ENCODE measurements around the gene HIVEP2. TPM values are rescaled to one million over a fixed set of nuclear protein-coding genes. Genes with fewer than 3 reads are reported as not detected.

Gene HIVEP2
- total RNA-seq, 5 donors from 2014 or later (not counting 1 experiment from before 2014, with no cell fraction given): 71.4 to 81.4 (median 75.2) TPM

GRCh38 chr6:142871910-142872331 is 73.1 kb downstream of the HIVEP2 start:
- Mint-ChIP-seq H3K27ac (peak overlapping the region; percentile 76 to 84), H3K4me3 (peak overlapping the region; percentile 14 to 64 (median 32))
- no peak overlapping the region for H3K4me3 ChIP-seq (ENCODE audit: control insufficient read depth in 1 of 2, extremely low read depth in 1 of 2, low read length in 1 of 2)

DNA sequence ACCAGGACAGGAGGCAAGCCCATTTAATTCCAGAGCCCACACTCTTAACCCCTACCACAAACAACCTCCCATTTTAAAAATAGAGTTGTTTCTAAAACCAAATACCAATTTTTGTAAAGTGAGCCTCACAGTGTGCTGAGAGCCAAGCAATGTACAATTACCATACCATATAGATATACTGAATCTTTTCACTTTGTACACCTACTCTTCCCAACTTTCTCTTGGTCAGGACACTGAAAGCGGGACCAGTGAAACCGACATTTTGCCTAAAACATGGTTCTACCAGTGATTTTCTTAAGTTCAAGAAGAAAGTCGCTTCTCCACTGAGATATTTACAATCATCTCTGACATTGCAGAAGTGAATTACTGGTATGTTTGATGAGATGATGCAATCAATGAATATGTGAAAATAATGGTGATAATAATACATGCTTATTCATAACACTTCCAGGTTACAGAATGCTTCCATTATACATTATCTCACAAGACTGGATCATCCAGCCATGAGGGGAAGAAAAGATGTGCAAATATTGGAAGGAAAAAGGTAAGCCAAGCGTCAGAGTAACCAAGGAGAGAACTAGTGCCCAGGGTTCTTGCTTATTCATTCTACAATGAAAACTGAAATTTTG is 74.1 kb downstream of the HIVEP2 start:
- H3K4me1 ChIP-seq (ENCODE audit: control insufficient read depth in 1 of 2, extremely low read depth in 1 of 2, insufficient read depth in 2 of 2, low read length in 2 of 2): peaks cover 30 to 44% of the 10 kb centered on the region in 2 experiments

More at GRCh38 chr6:142871910-142872331, 73.1 kb downstream of the HIVEP2 start:
- CTCF ChIA-PET: interaction anchor here (0.6 to 2.4 kb wide), 8 partner anchors 8 to 32 kb away, joined by 3 to 10 read pairs (median 4); no protein-coding TSS in a partner anchor
- Histone ChIP-seq H3K36me3 (ENCODE audit: control insufficient read depth in 2 of 2, extremely low read depth in 1 of 2, insufficient read depth in 1 of 2, low read length in 1 of 2) (no peaks in the 10 kb centered on the region), H3K4me1 (ENCODE audit: control insufficient read depth in 1 of 2, extremely low read depth in 1 of 2, insufficient read depth in 2 of 2, low read length in 2 of 2) (peaks cover 37 to 38% of the 10 kb centered on the region in 2 experiments), H3K27ac (ENCODE audit: low read length) (peak overlapping the region; percentile 76), H3K9me3 (no peaks in the 10 kb centered on the region), H3K27me3 (replicated peaks in 1 of 2; ENCODE audit: control insufficient read depth in 2 of 2, extremely low read depth in 1 of 2, insufficient read depth in 2 of 2, low read length in 1 of 2) (no peaks in the 10 kb centered on the region)
- ATAC-seq (replicated peaks in 1 of 4) (peak; percentile 80 to 96 (median 89)), DNase-seq (peak in 25 of 35 experiments; percentile 26 to 84 (median 41))
- Mint-ChIP-seq H3K9me3 (no peaks in the 10 kb centered on the region), H3K27me3 (no peaks in the 10 kb centered on the region), H3K36me3 (peaks cover 22% of the 10 kb centered on the region), H3K4me1 (peaks cover 88 to 94% (median 89%) of the 10 kb centered on the region in 3 donors)
- no CpG with 5 or more reads among the region's 4 CpGs for WGBS (ENCODE audit: insufficient coverage)
- POLR2A ChIA-PET: interaction anchor here (0.6 to 2.6 kb wide), 9 partner anchors 9 to 989 kb away, joined by 3 to 11 read pairs (median 3); no protein-coding TSS in a partner anchor

DNA sequence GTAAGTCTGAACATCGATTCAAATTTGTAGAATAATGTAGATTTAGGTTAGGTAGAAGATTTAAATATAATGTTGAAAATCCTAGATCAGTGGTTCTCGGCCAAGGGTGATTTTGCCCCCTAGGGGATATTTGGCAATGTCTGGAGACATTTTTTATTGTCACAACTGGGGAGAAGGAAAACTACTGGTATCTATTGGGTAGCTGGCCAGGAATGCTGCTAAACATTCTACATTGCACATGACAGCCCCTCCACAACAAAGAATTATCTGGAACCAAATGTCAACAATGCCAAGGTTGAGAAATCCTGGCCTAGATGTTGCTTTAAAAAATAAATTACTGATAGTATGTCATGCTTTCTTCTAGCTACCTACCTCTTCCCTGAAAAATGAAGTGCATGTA is 76.1 kb downstream of the HIVEP2 start:
- Histone ChIP-seq H3K4me1 (ENCODE audit: control insufficient read depth in 1 of 2, extremely low read depth in 1 of 2, insufficient read depth in 2 of 2, low read length in 2 of 2) (peaks cover 27 to 51% of the 10 kb centered on the region in 2 experiments), H3K36me3 (ENCODE audit: control insufficient read depth in 2 of 2, extremely low read depth in 1 of 2, insufficient read depth in 1 of 2, low read length in 1 of 2) (no peaks in the 10 kb centered on the region), H3K27ac (ENCODE audit: low read length) (no peak overlapping the region), H3K27me3 (replicated peaks in 1 of 2; ENCODE audit: control insufficient read depth in 2 of 2, extremely low read depth in 1 of 2, insufficient read depth in 2 of 2, low read length in 1 of 2) (no peaks in the 10 kb centered on the region), H3K9me3 (no peaks in the 10 kb centered on the region), H3K4me3 (ENCODE audit: control insufficient read depth in 1 of 2, extremely low read depth in 1 of 2, low read length in 1 of 2) (no peak overlapping the region)
- H3K36me3 Mint-ChIP-seq: peaks cover 7% of the 10 kb centered on the region
- H3K4me3 Mint-ChIP-seq: no peak overlapping the region
- no peaks in the 10 kb centered on the region for H3K27me3 Mint-ChIP-seq
- CTCF ChIA-PET: interaction anchor here (0.6 to 1.0 kb wide), 3 partner anchors 14 to 42 kb away, joined by 3 to 5 read pairs (median 4); no protein-coding TSS in a partner anchor
- H3K4me1 Mint-ChIP-seq: peaks cover 89 to 97% (median 91%) of the 10 kb centered on the region in 3 donors
- WGBS (ENCODE audit: insufficient coverage): no CpG with 5 or more reads among the region's 2 CpGs
- peak overlapping the region; percentile 7 to 55 for H3K27ac Mint-ChIP-seq
- DNase-seq: no peak
- H3K9me3 Mint-ChIP-seq: no peaks in the 10 kb centered on the region
- no peak for ATAC-seq (replicated peaks in 1 of 4)
- POLR2A ChIA-PET: interaction anchor here (0.9 to 1.8 kb wide), 4 partner anchors 7 to 80 kb away, joined by 3 to 5 read pairs (median 4); no protein-coding TSS in a partner anchor

More for the DNA sequence above, 74.1 kb downstream of the HIVEP2 start:
- CTCF ChIA-PET: interaction anchor here in 1 of 2 donors (1.7 kb wide), 1 partner anchor 28 kb away, joined by 4 read pairs; no protein-coding TSS in a partner anchor
- Mint-ChIP-seq H3K27ac (peak overlapping the region; percentile 63 to 66), H3K4me3 (peak overlapping the region in 1 of 3 donors; percentile 26), H3K9me3 (no peaks in the 10 kb centered on the region), H3K4me1 (peaks cover 90 to 97% (median 92%) of the 10 kb centered on the region in 3 donors), H3K27me3 (no peaks in the 10 kb centered on the region), H3K36me3 (peaks cover 16% of the 10 kb centered on the region)
- POLR2A ChIA-PET: interaction anchor here in 1 of 2 donors (1.4 kb wide), 1 partner anchor 14 kb away, joined by 3 read pairs; no protein-coding TSS in a partner anchor
- DNase-seq (no peak), ATAC-seq (replicated peaks in 1 of 4) (no peak)
- no peaks in the 10 kb centered on the region for H3K36me3 ChIP-seq (ENCODE audit: control insufficient read depth in 2 of 2, extremely low read depth in 1 of 2, insufficient read depth in 1 of 2, low read length in 1 of 2)
- H3K27ac ChIP-seq (ENCODE audit: low read length): peak overlapping the region; percentile 6
- no peaks in the 10 kb centered on the region for H3K9me3 ChIP-seq
- WGBS (ENCODE audit: insufficient coverage): 100% methylated on average over 1 of the region's 4 CpGs
- no peak overlapping the region for H3K4me3 ChIP-seq (ENCODE audit: control insufficient read depth in 1 of 2, extremely low read depth in 1 of 2, low read length in 1 of 2)
- H3K27me3 ChIP-seq (replicated peaks in 1 of 2; ENCODE audit: control insufficient read depth in 2 of 2, extremely low read depth in 1 of 2, insufficient read depth in 2 of 2, low read length in 1 of 2): no peaks in the 10 kb centered on the region

GRCh38 chr6:142867988-142868812 is 76.8 kb downstream of the HIVEP2 start:
- ChIA-PET CTCF (interaction anchor here in 1 of 2 donors (1.0 kb wide), 1 partner anchor 18 kb away, joined by 4 read pairs; no protein-coding TSS in a partner anchor), POLR2A (interaction anchor here (0.6 to 1.8 kb wide), 6 partner anchors 8 to 314 kb away, joined by 3 to 5 read pairs (median 3); no protein-coding TSS in a partner anchor)
- DNase-seq (no peak), ATAC-seq (replicated peaks in 1 of 4) (no peak)
- Histone ChIP-seq H3K36me3 (ENCODE audit: control insufficient read depth in 2 of 2, extremely low read depth in 1 of 2, insufficient read depth in 1 of 2, low read length in 1 of 2) (no peaks in the 10 kb centered on the region), H3K4me1 (ENCODE audit: control insufficient read depth in 1 of 2, extremely low read depth in 1 of 2, insufficient read depth in 2 of 2, low read length in 2 of 2) (peaks cover 29 to 51% of the 10 kb centered on the region in 2 experiments), H3K9me3 (no peaks in the 10 kb centered on the region), H3K27ac (ENCODE audit: low read length) (peak overlapping the region; percentile 2), H3K27me3 (replicated peaks in 1 of 2; ENCODE audit: control insufficient read depth in 2 of 2, extremely low read depth in 1 of 2, insufficient read depth in 2 of 2, low read length in 1 of 2) (no peaks in the 10 kb centered on the region), H3K4me3 (ENCODE audit: control insufficient read depth in 1 of 2, extremely low read depth in 1 of 2, low read length in 1 of 2) (no peak overlapping the region)
- H3K4me3 Mint-ChIP-seq: peak overlapping the region; percentile 39 to 66 (median 65)
- H3K36me3 Mint-ChIP-seq: peaks cover 7% of the 10 kb centered on the region
- H3K27me3 Mint-ChIP-seq: no peaks in the 10 kb centered on the region
- 33% methylated on average over 1 of the region's 5 CpGs for WGBS (ENCODE audit: insufficient coverage)
- peak overlapping the region; percentile 72 to 77 for H3K27ac Mint-ChIP-seq
- H3K9me3 Mint-ChIP-seq: no peaks in the 10 kb centered on the region
- peaks cover 89 to 96% (median 91%) of the 10 kb centered on the region in 3 donors for H3K4me1 Mint-ChIP-seq

DNA sequence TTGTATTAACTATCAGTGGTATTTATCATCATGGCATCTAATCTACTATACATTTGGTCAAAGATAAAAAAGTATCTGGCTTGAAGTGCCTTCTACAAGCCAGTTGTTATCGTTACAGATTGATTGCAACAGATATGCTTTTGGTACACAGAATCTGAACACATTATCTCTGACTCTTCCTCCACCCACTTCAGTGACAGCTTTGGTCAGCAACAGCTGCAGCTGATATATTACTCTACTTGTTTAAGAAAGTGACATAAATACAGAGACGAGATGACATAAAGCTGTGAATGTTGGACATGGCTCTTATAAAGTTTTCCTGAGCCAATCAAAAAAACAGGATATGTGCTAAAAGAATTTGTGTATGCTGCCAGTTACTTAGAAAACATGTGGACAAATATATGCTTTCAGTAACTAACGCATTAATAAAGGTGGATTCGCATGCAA is 77.6 kb downstream of the HIVEP2 start:
- H3K4me1 Mint-ChIP-seq: peaks cover 81 to 87% (median 82%) of the 10 kb centered on the region in 3 donors
- peak overlapping the region; percentile 17 to 66 (median 65) for H3K4me3 Mint-ChIP-seq
- H3K27me3 Mint-ChIP-seq: no peaks in the 10 kb centered on the region
- no CpG with 5 or more reads among the region's 4 CpGs for WGBS (ENCODE audit: insufficient coverage)
- Histone ChIP-seq H3K27ac (ENCODE audit: low read length) (peak overlapping the region; percentile 2), H3K4me3 (ENCODE audit: control insufficient read depth in 1 of 2, extremely low read depth in 1 of 2, low read length in 1 of 2) (no peak overlapping the region), H3K36me3 (ENCODE audit: control insufficient read depth in 2 of 2, extremely low read depth in 1 of 2, insufficient read depth in 1 of 2, low read length in 1 of 2) (no peaks in the 10 kb centered on the region), H3K27me3 (replicated peaks in 1 of 2; ENCODE audit: control insufficient read depth in 2 of 2, extremely low read depth in 1 of 2, insufficient read depth in 2 of 2, low read length in 1 of 2) (no peaks in the 10 kb centered on the region), H3K9me3 (no peaks in the 10 kb centered on the region), H3K4me1 (ENCODE audit: control insufficient read depth in 1 of 2, extremely low read depth in 1 of 2, insufficient read depth in 2 of 2, low read length in 2 of 2) (peaks cover 24 to 43% of the 10 kb centered on the region in 2 experiments)
- ATAC-seq (replicated peaks in 1 of 4) (no peak), DNase-seq (no peak)
- peak overlapping the region; percentile 72 to 77 for H3K27ac Mint-ChIP-seq
- no peaks in the 10 kb centered on the region for H3K9me3 Mint-ChIP-seq
- ChIA-PET POLR2A (interaction anchor here (1.2 to 1.8 kb wide), 3 partner anchors 9 to 16 kb away, joined by 3 to 5 read pairs (median 3); no protein-coding TSS in a partner anchor), CTCF (interaction anchor here in 1 of 2 donors (0.7 kb wide), 1 partner anchor 15 kb away, joined by 3 read pairs; no protein-coding TSS in a partner anchor)
- peaks cover 7% of the 10 kb centered on the region for H3K36me3 Mint-ChIP-seq

Data from T-cell (primary cell).